HG03060 (cell line): ENCODE results near the gene ODAD3.
"Not testable (repeated sequence)": the region's sequence is repeated elsewhere in the genome, so short reads cannot be mapped to it uniquely, and the experiment has no call there.

Experiments used
- ATAC-seq: cut with Tn5 transposase; IDR thresholded peaks from one replicate; pipeline ENCODE4 v1.9.1; 2021; ENCODE audit warnings: low read depth, moderate number of reproducible peaks; ENCODE audit not compliant: unreplicated experiment

The ODAD3 gene

DNA sequence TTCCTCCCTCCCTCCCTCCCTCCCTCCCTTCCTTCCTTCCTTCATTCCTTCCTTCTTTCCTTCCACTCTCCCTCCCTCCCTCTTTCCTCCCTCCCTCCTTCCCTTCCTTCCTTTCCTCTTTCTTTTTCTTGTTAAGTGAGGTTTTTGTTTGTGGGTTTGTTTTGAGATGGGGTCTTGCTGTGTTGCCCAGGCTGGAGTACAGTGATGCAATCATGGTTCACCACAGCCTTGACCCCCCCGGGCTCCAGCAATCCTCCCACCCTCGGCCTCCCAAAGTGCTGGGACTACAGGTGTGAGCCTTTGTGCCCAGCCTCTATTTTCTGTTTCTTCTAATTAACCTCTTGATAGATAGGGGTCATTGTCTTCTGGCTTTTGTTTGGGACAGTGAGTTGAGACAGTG, 26.5 kb upstream of the ODAD3 start:
- no peak for ATAC-seq

DNA sequence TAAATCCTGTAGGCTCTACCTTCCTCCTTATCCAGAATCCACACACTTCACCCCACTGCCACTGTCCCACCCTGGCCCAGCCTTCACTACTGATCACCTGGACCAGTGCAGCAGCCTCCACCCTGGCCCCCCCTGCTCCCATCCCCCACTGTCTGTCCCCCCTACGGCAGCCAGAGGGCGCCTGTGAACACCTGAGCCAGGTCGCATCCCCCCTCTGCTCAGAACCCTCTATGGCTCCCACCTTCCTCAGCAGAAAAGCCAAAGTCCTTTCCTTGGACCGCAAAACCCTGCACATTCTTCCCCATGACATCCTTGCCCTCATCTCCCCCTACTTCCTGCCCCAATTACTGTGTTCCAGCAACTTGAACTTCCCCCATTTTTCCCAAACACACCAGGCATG, 25.3 kb upstream of the ODAD3 start:
- ATAC-seq = no peak

DNA sequence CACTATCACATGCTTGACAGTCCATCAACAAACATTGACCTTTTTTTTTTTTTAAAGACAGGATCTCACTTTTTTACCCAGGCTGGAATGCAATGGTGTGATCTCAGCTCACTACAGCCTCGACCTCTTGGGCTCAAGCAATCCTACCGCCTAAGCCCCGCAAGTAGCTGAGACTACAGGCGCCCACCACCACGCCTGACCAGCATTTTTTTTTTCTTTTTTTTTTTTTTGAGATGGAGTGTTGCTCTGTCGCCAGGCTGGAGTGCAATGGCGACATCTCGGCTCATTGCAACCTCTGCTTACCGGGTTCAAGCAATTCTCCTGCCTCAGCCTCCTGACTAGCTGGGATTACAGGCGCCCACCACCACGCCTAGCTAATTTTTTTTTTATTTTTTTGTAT, 24.0 kb upstream of the ODAD3 start:
- ATAC-seq = not testable (repeated sequence)

DNA sequence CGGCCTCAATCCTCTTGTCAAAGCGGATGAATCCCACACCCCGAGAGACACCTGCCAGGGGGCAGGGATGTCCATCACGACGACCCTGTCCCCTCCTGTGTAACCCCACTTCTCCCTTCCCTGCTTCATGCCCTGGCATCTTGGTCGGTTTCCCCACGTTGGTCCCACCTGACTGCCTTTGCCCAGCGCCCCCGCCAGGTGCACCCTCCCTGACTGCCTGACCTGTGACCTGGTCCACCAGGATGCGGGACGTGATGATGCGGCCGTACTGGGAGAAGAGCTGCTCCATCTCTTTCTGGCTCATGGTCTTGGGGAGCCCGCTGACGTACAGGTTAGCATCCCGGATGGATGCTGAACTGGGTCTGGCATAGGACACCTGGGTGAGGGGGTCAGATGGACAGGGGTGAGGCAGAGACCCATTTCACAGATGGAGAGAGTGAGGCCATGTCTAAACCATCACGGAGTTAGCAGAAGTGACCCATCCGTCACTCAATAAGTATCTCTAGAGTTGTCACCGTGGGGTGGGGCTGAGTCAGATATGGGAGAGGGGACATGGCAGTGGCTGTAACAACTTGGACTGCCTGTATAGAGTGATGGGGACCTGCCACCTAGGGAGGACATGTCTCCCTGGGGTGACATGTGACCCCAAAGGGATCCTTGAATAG, 23.4 kb upstream of the ODAD3 start:
- no peak for ATAC-seq

DNA sequence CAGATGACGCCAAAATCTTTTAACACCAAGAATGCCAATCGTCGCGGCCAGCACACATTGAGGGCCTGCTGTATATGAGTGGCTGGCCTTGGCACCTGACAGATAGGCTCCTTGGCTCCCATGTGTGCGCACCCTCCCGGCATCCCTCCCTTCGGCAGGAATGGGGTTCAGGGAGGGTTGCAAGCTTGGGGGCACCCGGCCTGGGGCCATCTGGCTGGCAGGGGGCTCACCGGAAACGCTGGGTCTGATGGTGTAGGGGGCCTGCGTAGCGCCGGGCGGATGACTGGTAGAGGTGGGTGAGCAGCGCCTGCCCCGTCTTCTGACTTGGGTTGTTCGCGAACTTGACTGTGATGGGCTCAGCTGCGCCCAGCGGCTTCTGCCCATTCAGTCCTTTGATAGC, 22.9 kb upstream of the ODAD3 start:
- ATAC-seq = no peak

DNA sequence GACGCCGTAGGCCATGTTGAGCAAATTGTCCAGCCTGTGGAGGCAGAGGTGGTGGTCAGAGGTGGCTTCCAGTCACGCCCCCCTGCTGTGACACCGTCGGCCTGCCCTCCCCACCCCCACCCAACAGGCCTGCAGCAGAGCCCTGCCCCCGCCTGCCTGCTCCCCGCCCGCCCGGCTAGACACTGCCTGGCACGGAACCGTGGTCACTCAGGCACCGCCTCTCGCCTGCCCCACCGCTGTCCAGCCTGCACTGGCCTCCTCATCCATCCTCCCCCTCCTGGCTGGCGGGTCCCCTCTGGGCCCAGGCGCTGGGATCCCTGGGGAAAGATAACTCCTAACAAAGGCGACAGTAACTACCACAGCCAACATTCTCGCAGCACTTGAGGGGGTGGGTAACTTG, 22.2 kb upstream of the ODAD3 start:
- ATAC-seq = no peak

DNA sequence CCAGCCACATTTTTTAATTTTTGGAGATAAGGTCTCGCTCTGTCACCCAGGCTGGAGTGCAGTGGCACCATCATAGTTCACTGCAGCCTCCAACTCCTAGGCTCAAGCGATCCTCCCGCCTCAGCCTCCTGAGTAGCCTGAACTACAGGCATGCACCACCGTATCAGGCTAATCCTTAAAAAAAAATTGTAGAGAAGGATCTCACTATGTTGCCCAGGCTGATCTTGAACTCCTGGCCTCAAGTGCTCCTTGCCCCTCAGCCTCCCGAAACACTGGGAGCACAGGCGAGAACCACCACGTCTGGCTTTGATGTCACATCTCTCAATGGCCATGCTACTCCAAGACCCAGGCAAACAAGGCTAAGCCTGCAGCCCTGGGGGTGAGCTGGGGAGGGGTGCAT, 21.7 kb upstream of the ODAD3 start:
- ATAC-seq = no peak

DNA sequence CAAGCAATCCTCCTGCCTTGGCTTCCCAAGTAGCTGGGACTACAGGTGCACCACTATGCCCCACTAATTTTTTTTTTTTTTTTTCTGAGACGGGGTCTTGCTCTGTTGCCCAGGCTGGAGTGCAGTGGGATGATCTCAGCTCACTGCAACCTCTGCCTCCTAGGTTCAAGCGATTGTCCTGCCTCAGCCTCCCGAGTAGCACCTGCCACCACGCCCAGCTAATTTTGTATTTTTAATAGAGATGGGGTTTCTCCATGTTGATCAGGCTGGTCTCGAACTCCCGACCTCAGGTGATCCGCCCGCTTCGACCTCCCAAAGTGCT, 20.3 kb upstream of the ODAD3 start:
- not testable (repeated sequence) for ATAC-seq

DNA sequence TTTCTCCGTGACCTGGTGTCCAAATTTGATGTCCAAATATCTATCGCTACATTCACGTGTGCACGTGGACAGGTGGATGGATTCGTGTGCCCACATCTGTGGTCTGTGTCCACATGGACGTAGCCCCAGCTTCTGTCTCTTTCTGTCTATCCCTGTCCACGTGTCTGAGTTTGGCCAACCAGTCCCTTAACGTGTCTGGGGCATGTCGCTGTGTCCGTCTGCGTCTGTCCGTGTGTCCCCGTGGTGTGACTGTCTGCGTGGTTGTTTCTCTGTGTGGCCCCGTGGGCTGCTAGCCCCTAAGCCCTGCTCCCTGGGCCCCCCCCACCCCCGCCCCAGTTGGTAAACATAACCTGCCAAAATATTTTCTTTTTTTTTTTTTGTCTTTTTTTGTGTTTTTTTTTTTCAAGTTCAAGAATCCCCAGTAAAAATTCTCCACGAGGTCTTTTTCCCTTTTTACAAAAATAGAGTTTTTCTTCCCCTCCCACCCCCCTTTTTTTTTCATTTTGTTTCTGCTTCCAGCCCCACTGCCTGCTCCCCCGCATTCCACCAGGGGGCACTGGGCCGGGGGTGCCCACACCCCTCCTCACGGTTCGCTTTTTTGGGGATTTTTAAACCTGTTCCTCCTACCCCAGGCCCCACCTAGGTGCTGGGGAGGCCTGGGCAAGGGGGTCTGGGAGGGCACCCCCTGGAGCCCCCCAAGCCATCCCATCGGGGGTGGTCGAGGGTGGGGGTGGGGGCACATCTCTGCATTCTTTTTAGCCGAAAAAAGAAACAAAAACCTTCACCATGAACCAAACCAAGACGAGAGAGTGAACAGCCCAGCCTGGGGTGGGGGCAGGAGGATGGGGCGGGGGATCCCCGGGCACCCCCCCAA, 18.8 kb upstream of the ODAD3 start:
- ATAC-seq = no peak

DNA sequence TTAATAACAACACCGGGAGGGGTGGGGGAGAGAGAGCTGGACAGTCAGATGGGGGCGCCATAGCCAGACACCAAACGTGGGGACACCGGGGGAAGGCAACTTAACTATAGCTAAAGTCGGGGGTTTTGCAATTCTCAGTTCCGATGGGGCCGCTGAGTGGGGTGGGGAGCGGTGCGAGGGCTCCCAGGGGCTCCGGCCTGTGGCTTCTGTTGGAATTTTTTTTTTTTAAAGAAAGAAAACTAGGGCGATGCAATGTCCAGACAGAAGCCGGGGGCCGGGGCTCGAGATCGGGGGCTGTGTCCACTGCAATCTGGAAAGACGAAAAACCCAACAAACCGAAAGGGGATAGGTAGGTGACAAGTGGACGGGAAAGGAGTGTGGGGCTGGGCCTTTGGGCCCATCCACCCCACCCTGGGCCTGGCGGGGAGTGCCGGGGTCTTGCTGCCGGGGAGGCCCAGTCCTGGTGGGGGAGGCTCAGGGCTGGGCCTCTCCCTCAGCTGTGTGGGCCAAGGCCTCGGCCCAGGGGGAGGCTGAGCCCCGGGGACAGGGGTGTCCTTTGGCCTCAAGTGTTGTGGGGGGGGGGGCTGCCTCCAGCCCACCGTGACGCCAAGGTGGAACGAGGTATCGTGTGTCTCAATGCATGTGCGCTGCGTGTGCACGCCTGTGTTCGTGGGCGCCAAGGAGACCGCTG, 17.8 kb upstream of the ODAD3 start:
- ATAC-seq = no peak

DNA sequence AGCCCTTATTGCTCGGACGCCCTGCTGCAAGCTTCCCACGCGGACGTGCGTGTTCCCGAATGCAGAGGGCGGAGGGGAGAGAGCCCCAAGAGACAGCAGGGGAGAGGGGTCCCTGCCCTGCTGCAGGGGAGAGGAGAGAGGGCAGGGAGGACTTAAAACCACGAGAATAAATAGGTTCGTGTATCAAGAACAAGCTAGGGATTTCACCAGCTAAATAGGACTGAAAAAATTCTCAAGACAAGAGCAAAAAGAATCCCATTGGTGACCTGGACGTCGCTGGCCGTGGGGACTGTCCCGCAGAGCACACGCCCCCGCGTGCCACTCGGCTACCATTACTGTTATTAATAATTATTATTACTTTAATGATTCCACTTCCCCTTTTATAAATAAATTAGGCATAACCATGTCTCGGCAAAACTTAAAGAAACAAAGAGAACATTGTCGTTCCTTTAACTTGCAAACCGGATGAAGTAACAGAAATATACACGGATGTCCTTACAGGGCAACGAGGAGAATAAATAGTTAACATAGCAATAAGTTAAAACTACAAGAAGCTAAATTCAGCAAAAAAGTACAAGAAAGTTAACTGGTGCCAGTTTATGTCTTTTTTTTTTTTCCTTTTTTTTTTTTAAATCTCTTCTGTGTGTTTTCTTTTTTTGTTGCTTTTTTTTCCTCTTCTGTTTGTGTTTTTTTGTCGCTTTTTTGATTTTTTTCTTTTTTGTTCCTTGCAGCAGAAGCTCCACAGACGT, 17.1 kb upstream of the ODAD3 start:
- ATAC-seq = no peak

DNA sequence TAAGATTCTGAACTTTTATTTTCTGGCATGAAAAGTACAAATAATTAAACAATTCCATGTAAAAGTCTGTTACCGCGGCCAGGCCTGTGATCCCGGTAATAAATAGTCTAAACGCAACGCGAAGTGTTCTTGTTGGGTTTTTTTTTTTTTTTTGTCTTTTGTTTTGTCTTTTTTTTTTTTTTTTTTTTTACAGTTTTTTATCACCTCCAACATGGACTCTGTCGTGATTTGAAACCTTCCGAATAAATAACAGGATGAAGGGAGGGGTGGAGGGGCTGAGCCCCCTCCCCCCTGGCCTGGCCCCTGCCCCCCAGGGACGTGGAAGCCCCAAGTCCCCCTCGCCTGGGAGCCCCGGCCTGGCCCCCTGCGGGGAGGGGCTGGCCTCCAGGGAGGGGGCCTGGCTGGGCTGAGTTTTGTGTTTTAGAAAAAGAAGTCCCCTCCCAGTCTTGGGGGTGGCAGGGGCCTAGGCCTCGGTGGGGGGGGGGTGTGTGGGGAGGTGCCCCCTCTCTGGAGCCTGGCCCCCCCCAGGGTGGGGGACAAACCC, 16.5 kb upstream of the ODAD3 start:
- no peak for ATAC-seq

DNA sequence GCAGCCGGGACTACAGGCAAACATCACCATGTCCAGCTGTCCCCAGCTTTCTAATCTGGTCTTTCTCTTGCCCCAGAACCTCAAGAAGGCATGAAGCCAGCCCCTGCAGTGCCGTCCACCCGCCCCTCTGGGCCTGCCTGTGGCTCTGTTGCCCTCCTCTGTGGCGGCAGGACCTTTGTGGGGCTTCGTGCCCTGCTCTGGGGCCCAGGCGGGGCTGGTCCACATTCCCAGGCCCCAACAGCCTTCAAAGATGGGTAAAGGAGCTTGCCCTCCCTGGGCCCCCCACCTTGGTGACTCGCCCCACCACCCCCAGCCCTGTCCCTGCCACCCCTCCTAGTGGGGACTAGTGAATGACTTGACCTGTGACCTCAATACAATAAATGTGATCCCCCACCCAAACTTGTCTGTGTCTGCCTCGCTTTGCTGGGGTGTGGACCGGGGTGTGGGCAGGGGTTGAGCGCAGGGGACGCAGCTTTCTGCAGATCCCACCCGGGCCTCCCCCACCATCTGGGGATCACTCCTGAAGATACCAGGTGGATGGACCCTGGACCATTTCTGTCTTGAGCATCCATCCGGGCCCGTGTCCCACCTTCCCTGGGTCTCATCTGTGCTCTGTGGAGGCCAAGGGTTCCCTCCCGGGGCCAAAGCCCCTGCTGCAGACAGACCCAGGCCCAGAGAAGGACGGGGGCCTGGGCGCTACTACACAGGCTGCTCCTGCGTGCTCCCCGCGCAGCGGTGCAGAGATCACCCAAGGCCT, 15.8 kb upstream of the ODAD3 start:
- no peak for ATAC-seq

DNA sequence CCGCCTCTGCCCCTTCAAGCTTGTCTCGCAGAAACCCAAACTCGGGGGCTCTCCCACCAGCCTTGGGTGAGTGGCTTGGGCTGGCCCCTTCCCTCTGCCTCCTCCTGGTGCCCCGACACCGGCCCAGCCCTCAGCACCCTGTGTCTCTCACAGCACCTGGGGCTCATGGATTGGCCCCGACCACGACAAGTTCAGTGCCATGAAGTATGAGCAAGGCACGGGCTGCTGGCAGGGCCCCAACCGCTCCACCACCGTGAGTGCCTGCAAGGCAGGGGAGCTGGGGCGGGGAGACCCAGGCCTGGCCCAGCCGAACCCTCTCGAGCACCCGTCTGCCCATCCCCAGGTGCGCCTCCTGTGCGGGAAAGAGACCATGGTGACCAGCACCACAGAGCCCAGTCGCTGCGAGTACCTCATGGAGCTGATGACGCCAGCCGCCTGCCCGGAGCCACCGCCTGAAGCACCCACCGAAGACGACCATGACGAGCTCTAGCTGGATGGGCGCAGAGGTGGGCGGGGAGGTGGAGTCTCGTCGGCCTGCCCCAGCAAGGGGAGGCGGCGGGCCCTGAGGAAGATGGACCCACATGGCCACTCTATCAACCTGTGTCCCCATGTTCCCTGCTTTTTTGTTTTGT, 14.1 kb upstream of the ODAD3 start:
- no peak for ATAC-seq

DNA sequence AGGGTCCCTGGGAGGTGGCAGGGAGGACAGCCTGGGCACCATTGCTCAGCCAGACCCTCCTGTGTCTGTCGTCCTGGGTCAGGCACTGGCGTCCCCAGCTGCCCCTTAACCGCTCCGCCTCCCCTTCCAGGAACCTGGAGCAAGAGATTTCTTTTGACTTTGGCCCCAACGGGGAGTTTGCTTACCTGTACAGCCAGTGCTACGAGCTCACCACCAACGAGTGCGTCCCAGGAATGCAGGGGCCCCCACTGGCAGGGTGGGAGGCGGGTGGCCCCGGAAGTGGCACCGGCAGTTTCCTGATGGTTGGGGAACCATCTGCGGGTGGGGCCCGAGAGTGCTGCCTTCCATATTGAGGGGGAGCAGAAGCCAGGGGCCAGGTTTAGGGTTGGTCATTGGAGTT, 13.5 kb upstream of the ODAD3 start:
- no peak for ATAC-seq

DNA sequence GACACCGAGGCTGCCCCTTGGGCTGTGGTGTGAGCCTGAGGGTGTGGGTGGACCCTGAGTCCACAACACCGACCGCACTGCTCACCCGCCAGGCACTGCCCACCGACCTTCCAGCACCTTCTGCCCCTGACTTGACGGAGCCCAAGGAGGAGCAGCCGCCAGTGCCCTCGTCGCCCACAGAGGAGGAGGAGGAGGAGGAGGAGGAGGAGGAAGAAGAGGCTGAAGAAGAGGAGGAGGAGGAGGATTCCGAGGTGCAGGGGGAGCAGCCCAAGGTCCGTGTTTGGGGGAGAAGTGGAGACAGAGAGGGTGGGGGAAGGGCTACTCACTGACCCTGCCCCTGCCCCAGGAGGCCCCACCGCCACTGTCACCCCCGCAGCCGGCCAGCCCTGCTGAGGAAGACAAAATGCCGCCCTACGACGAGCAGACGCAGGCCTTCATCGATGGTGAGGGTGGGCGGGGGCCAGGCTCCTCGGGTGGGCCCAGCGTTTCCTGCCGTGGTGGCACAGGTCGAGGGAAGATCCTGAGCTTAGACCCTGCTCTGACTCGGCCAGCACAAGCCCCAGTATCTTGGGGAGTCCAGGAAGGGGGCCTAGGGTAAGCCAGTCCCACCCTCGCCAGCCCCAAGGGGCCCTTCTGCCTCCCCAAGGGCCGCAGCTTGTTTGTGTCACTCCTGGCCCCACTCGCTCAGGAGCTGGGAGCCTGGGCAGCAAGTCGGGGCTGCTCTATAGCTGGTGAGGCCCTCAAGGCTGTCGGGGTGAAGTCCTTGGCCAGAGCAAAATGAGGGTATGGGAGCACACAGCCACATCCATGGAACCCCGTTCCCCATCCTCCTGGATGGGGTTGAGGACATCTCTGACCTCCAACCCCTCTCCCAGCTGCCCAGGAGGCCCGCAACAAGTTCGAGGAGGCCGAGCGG, 12.7 kb upstream of the ODAD3 start:
- ATAC-seq = no peak

DNA sequence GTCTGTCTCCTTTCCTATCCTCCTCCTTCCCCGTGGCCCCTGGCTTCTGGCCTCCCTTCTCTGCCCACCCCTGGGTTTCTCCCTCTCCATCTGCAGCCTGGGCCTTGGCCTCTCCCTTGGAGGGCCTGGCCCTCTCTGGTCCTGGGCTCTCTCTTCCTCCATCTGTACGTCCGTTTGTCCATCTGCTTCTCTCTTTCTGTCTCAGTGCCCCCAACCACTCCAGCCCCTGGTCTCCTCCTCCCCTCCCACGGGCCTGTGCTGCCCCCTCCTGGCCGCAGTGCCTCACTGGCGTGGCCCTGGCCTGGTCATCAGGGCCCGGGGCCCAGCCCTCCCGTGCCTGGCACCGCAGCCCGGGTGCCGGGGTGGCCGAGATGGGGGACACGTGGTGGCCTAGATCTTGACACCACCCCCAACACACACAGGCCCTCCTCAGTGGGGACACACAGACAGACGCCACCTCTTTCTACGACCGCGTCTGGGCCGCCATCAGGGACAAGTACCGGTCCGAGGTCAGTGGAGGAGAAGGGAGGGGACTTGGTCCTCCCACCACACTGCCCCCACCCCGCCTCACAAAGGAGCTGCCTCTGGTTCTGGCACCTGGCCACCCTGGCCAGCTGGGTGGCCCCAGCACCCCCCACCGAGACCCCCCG, 11.9 kb upstream of the ODAD3 start:
- ATAC-seq = no peak

DNA sequence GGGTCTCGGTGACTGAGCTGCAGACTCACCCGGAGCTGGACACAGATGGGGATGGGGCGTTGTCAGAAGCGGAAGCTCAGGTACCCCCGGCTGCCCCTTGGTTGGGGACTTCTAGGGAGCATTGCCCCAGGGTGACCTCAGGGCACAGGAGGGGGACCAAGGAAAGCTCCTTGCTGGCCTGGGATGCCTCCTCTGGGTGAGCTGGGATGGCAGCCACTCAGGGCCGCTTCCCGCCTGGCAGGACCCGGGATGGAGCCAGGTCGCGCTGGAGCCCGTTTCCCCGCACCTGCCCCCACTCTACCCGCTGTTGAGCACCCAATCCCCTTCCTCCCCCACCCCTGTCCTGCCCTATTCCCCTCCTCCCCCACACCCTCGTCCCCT, 11.3 kb upstream of the ODAD3 start:
- no peak for ATAC-seq
